ENCODE measurements around the gene LARP7. TPM values are rescaled to one million over a fixed set of nuclear protein-coding genes. Genes with fewer than 3 reads are reported as not detected.

The LARP7 gene
- 33.8 and 36.3 TPM in 2 replicates for total RNA-seq (2022)
- Bru-seq, nascent RNA: percentile 87 among the genes with signal in this experiment
- percentile 89 among the genes with signal in this experiment for BruChase-seq, experiment 1, labeled RNA remaining after a 6-hour chase
- percentile 89 among the genes with signal in this experiment for BruChase-seq, experiment 2, labeled RNA remaining after a 2-hour chase
- long read RNA-seq, transcript LARP7-202 (13 exons, 2,286 nt): major isoform, 31 of 89 reads
- long read RNA-seq, transcript LARP7-201 (13 exons, 2,164 nt): minor isoform, 17 of 89 reads
- long read RNA-seq, transcript LARP7-211 (13 exons, 2,020 nt): minor isoform, 8 of 89 reads
- long read RNA-seq, partial matches to known transcripts: 4 of 89 reads
- long read RNA-seq, other reads (novel, unspliced or antisense): 29 of 89 reads

DNA sequence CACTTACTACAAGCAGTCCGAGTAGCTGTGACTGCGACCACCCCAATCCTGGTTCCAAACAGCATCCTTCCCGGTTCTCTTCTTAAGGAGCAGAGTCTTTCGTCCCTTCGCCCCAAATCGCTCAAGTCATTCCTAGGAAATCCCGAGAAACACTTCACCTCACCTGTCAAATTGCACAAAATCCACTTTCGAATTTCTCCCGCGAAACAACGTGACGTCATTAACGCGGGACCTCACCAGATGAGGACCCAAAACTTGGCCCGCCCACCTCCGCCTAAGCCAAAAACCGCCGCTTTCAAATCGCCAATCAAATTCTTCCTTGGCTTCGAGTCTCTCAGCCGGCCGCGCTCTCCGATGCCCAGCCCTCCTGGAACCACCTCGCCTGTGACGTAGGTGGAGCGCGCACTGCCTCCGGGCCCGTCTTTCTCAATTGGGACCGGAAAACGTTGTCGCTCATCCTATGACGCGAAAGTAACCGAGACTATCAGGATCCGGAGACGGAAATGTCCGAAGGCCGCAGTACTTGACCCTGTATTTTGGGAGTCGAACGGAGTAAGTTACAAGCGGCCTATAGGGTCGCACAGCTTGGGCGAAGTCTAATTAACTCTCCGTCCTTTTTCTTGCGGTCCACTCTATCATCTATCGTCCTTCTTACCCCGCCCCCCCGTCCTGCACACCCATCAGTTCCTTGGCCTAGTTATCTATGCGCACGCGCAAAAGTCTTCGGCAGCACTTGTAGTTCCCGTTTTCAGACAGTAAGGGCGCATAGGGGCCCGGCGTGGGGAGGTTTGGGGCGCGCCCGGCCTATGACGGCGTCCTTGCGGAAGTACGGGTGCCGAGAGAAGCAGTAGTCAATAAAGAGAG lies at the start of gene LARP7, which contains the start of gene ZGRF1:
TSS of gene LARP7 (plus strand) at position 456 of the 864 bp plus-strand sequence. CDS start 7,527 bp downstream, outside the sequence.
TSS of gene ZGRF1 (minus strand) at position 222 of the 864 bp plus-strand sequence. CDS start 3,733 bp downstream, outside the sequence.
- ChIA-PET CTCF (interaction anchor here (0.5 to 1.7 kb wide), 13 partner anchors 9 to 1329 kb away, joined by 3 to 6 read pairs (median 3); no protein-coding TSS in a partner anchor), POLR2A (interaction anchor here (0.6 to 1.5 kb wide), 7 partner anchors 10 to 305 kb away, joined by 3 to 8 read pairs (median 4); no protein-coding TSS in a partner anchor)
- H3K4me1 Mint-ChIP-seq (ENCODE audit: insufficient read depth, unreplicated experiment): peaks cover 13% of the 10 kb centered on the region
- DNase-seq (ENCODE audit: unreplicated experiment): peak; percentile 99
- intact Hi-C loops (cut with micrococcal nuclease): loop anchor here (10.0 kb wide), 2 partner anchors 218 to 518 kb away; no protein-coding TSS in a partner anchor
- no peak within 1 kb of the TSS for H3K27ac Mint-ChIP-seq (ENCODE audit: low read depth, unreplicated experiment)
- no peak within 1 kb of the TSS for H3K4me3 Mint-ChIP-seq (ENCODE audit: unreplicated experiment)
- peaks cover 6% of the 10 kb centered on the region for H3K36me3 Mint-ChIP-seq (ENCODE audit: insufficient read depth, unreplicated experiment)
- no peaks in the 10 kb centered on the region for H3K27me3 Mint-ChIP-seq (ENCODE audit: insufficient read depth, unreplicated experiment)
- TF ChIP-seq CTCF (IDR thresholded peaks at IDR 0.05; ENCODE audit: unreplicated experiment): peak; percentile 88
- no peaks in the 10 kb centered on the region for H3K9me3 Mint-ChIP-seq (ENCODE audit: unreplicated experiment)
- BruUV-seq (replicated peaks): no TSS peak

DNA sequence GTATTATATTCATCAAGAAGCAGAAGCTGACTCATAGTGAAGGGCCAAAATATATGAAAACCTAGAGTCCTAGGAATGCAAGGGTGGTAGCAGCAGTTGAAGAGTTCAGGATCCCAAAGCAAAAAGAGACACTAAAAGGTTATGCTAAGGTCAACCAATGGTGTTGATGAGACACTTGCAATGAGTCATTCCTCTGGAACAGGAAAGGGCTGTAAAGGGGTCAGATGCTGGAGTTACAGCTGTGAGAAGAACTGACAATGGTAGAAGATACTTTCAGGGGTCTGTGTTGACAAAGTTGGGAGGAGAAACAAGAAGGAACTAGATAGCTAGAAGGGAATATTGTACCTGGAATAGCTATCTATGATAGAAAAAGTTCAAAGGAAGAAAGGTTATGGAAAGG lies 47.7 kb upstream of the LARP7 start:
- no peak for TF ChIP-seq CTCF (IDR thresholded peaks at IDR 0.05; ENCODE audit: unreplicated experiment)
- H3K27ac Mint-ChIP-seq (ENCODE audit: low read depth, unreplicated experiment): no peak overlapping the region
- no peaks in the 10 kb centered on the region for H3K4me1 Mint-ChIP-seq (ENCODE audit: insufficient read depth, unreplicated experiment)
- no peak overlapping the region for H3K4me3 Mint-ChIP-seq (ENCODE audit: unreplicated experiment)
- POLR2A ChIA-PET: no interaction called here
- peaks cover 4% of the 10 kb centered on the region for H3K36me3 Mint-ChIP-seq (ENCODE audit: insufficient read depth, unreplicated experiment)
- no peaks in the 10 kb centered on the region for H3K27me3 Mint-ChIP-seq (ENCODE audit: insufficient read depth, unreplicated experiment)
- peaks cover 12% of the 10 kb centered on the region for H3K9me3 Mint-ChIP-seq (ENCODE audit: unreplicated experiment)
- intact Hi-C loops (cut with micrococcal nuclease): no loop called here
- no TSS peak for BruUV-seq (replicated peaks)
- peak; percentile 29 for DNase-seq (ENCODE audit: unreplicated experiment)
- CTCF ChIA-PET: interaction anchor here (0.6 to 1.2 kb wide), 3 partner anchors 12 to 218 kb away, joined by 3 to 5 read pairs (median 3); no protein-coding TSS in a partner anchor

GRCh38 chr4:112591593-112591992 lies 45.4 kb upstream of the LARP7 start:
- peaks cover 12% of the 10 kb centered on the region for H3K9me3 Mint-ChIP-seq (ENCODE audit: unreplicated experiment)
- POLR2A ChIA-PET: no interaction called here

More at GRCh38 chr4:112591593-112591992, 45.4 kb upstream of the LARP7 start:
- no peaks in the 10 kb centered on the region for H3K27me3 Mint-ChIP-seq (ENCODE audit: insufficient read depth, unreplicated experiment)
- H3K4me1 Mint-ChIP-seq (ENCODE audit: insufficient read depth, unreplicated experiment): no peaks in the 10 kb centered on the region
- intact Hi-C loops (cut with micrococcal nuclease): no loop called here
- CTCF ChIA-PET: no interaction called here
- H3K36me3 Mint-ChIP-seq (ENCODE audit: insufficient read depth, unreplicated experiment): peaks cover 4% of the 10 kb centered on the region
- no peak for TF ChIP-seq CTCF (IDR thresholded peaks at IDR 0.05; ENCODE audit: unreplicated experiment)
- BruUV-seq (replicated peaks): no TSS peak
- no peak overlapping the region for H3K4me3 Mint-ChIP-seq (ENCODE audit: unreplicated experiment)
- DNase-seq (ENCODE audit: unreplicated experiment): no peak
- H3K27ac Mint-ChIP-seq (ENCODE audit: low read depth, unreplicated experiment): no peak overlapping the region
